Suprapubic skin (tissue), 4 donors: ENCODE results near the gene FOXK2.

Source experiments
- CTCF ChIP-seq, 2 donors: fragments of 200-600 bp in 1 of 2; fragments of 450-650 bp in 1 of 2; sonication (generic) in 1 of 2; IDR thresholded peaks; one replicate each; pipeline ENCODE4 v1.5.1; 2016 to 2019; ENCODE audit warnings: antibody characterized with exemption in 2 of 2, mild to moderate bottlenecking in 1 of 2, moderate library complexity in 1 of 2
- POLR2A ChIP-seq, 2 donors: fragments of 450-650 bp; IDR thresholded peaks; one replicate each; pipeline ENCODE4 v1.6.1; 2017; ENCODE audit warnings: antibody characterized with exemption in 2 of 2, mild to moderate bottlenecking in 2 of 2, moderate library complexity in 2 of 2
- POLR2AphosphoS5 ChIP-seq, 3 donors: sonication (generic); formaldehyde crosslinking; IDR thresholded peaks; one replicate each; pipeline ENCODE4 v1.6.1; 2017; ENCODE audit warnings: antibody characterized with exemption in 3 of 3

- TF ChIP-seq CTCF (IDR thresholded peaks at IDR 0.05): no peak
- no peak for TF ChIP-seq POLR2A (IDR thresholded peaks at IDR 0.05)
- no peak for TF ChIP-seq POLR2AphosphoS5 (IDR thresholded peaks at IDR 0.05)
Measured at GRCh38 chr17:82492643-82493225, 26.8 kb upstream of the FOXK2 start.
